ENCODE measurements around the gene ANKRD40. TPM values are rescaled to one million over a fixed set of nuclear protein-coding genes. Genes with fewer than 3 reads are reported as not detected.

The ANKRD40 gene
- total and polyA plus RNA-seq, 2 donors (not counting 1 experiment from before 2014, with no cell fraction given), result 13.7 to 35.3 TPM

- Histone ChIP-seq H3K4me1 (ENCODE audit: control insufficient read depth in 2 of 2, insufficient read depth in 2 of 2, low read length in 2 of 2) (no peaks in the 10 kb centered on the region), H3K27ac (ENCODE audit: low read length in 2 of 2) (no peak overlapping the region), H3K36me3 (replicated peaks in 1 of 2; ENCODE audit: control extremely low read depth in 1 of 2, control insufficient read depth in 1 of 2, extremely low read depth in 1 of 2, insufficient read depth in 2 of 2, low read length in 1 of 2) (no peaks in the 10 kb centered on the region), H2AFZ (ENCODE audit: insufficient read depth, low read depth, low read length, poor library complexity, severe bottlenecking) (no peak overlapping the region), H3K9ac (ENCODE audit: low read length) (no peak overlapping the region), H3K27me3 (replicated peaks in 1 of 4; ENCODE audit: control extremely low read depth in 1 of 4, control insufficient read depth in 3 of 4, insufficient read depth in 4 of 4, low read length in 3 of 4) (no peaks in the 10 kb centered on the region), H3K79me2 (ENCODE audit: control insufficient read depth, insufficient read depth, low read length) (no peaks in the 10 kb centered on the region), H3K9me3 (ENCODE audit: control extremely low read depth in 1 of 3, control insufficient read depth in 2 of 3, insufficient read depth in 1 of 3, low read length in 2 of 3) (no peaks in the 10 kb centered on the region), H3K4me2 (replicated peaks; ENCODE audit: low read depth, low read length, poor library complexity, severe bottlenecking) (no peak overlapping the region), H3K4me3 (ENCODE audit: control extremely low read depth in 1 of 5, extremely low read depth in 1 of 5, insufficient read depth in 1 of 5, low read depth in 2 of 5, low read length in 4 of 5) (no peak overlapping the region), H4K20me1 (ENCODE audit: control insufficient read depth, insufficient read depth, low read length, poor library complexity, severe bottlenecking) (no peaks in the 10 kb centered on the region)
- no peak for DNase-seq
- 100% methylated on average over 2 of the region's 2 CpGs for WGBS (ENCODE audit: insufficient coverage)
- no peak overlapping the region for H3K4me3 Mint-ChIP-seq
- no peak overlapping the region for H3K27ac Mint-ChIP-seq
- H3K9me3 Mint-ChIP-seq (ENCODE audit: insufficient read depth), result peaks cover 2% of the 10 kb centered on the region
- no peaks in the 10 kb centered on the region for H3K4me1 Mint-ChIP-seq
- peaks cover 23% of the 10 kb centered on the region for H3K27me3 Mint-ChIP-seq
- TF ChIP-seq EZH2 (IDR thresholded peaks at IDR 0.05; ENCODE audit: borderline replicate concordance, insufficient read depth, low read depth, low read length, poor library complexity, severe bottlenecking), result no peak
- TF ChIP-seq, protein P1, sequence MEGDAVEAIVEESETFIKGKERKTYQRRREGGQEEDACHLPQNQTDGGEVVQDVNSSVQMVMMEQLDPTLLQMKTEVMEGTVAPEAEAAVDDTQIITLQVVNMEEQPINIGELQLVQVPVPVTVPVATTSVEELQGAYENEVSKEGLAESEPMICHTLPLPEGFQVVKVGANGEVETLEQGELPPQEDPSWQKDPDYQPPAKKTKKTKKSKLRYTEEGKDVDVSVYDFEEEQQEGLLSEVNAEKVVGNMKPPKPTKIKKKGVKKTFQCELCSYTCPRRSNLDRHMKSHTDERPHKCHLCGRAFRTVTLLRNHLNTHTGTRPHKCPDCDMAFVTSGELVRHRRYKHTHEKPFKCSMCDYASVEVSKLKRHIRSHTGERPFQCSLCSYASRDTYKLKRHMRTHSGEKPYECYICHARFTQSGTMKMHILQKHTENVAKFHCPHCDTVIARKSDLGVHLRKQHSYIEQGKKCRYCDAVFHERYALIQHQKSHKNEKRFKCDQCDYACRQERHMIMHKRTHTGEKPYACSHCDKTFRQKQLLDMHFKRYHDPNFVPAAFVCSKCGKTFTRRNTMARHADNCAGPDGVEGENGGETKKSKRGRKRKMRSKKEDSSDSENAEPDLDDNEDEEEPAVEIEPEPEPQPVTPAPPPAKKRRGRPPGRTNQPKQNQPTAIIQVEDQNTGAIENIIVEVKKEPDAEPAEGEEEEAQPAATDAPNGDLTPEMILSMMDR (IDR thresholded peaks at IDR 0.05), result no peak
- intact Hi-C loops (cut with micrococcal nuclease), result no loop called here
- ChIA-PET POLR2A (no interaction called here), CTCF (interaction anchor here (1.1 kb wide), 1 partner anchor 18 kb away, joined by 3 read pairs; no protein-coding TSS in a partner anchor)
- ATAC-seq (ENCODE audit: low read depth), result no peak
These were observed 60.5 kb downstream of the ANKRD40 start for GRCh38 chr17:50647187-50647586.

- Histone ChIP-seq H3K27ac (ENCODE audit: low read length in 2 of 2) (no peak overlapping the region), H3K4me1 (ENCODE audit: control insufficient read depth in 2 of 2, insufficient read depth in 2 of 2, low read length in 2 of 2) (no peaks in the 10 kb centered on the region), H3K27me3 (replicated peaks in 1 of 4; ENCODE audit: control extremely low read depth in 1 of 4, control insufficient read depth in 3 of 4, insufficient read depth in 4 of 4, low read length in 3 of 4) (peaks cover 0 to 2% (median under 1%) of the 10 kb centered on the region in 4 experiments), H3K9me3 (ENCODE audit: control extremely low read depth in 1 of 3, control insufficient read depth in 2 of 3, insufficient read depth in 1 of 3, low read length in 2 of 3) (no peaks in the 10 kb centered on the region), H3K9ac (ENCODE audit: low read length) (no peak overlapping the region), H4K20me1 (ENCODE audit: control insufficient read depth, insufficient read depth, low read length, poor library complexity, severe bottlenecking) (no peaks in the 10 kb centered on the region), H3K4me3 (ENCODE audit: control extremely low read depth in 1 of 5, extremely low read depth in 1 of 5, insufficient read depth in 1 of 5, low read depth in 2 of 5, low read length in 4 of 5) (no peak overlapping the region), H3K4me2 (replicated peaks; ENCODE audit: low read depth, low read length, poor library complexity, severe bottlenecking) (no peak overlapping the region), H3K36me3 (replicated peaks in 1 of 2; ENCODE audit: control extremely low read depth in 1 of 2, control insufficient read depth in 1 of 2, extremely low read depth in 1 of 2, insufficient read depth in 2 of 2, low read length in 1 of 2) (no peaks in the 10 kb centered on the region), H2AFZ (ENCODE audit: insufficient read depth, low read depth, low read length, poor library complexity, severe bottlenecking) (no peak overlapping the region), H3K79me2 (ENCODE audit: control insufficient read depth, insufficient read depth, low read length) (no peaks in the 10 kb centered on the region)
- DNase-seq (no peak), ATAC-seq (ENCODE audit: low read depth) (no peak)
- WGBS (ENCODE audit: insufficient coverage), result 94% methylated on average over 3 of the region's 3 CpGs
- peaks cover 23% of the 10 kb centered on the region for H3K27me3 Mint-ChIP-seq
- H3K4me1 Mint-ChIP-seq, result no peaks in the 10 kb centered on the region
- H3K4me3 Mint-ChIP-seq, result no peak overlapping the region
- H3K27ac Mint-ChIP-seq, result no peak overlapping the region
- CTCF ChIA-PET, result interaction anchor here (0.5 to 1.1 kb wide), 2 partner anchors 17 to 26 kb away, joined by 3 read pairs; no protein-coding TSS in a partner anchor
- POLR2A ChIA-PET, result no interaction called here
- TF ChIP-seq, protein P1 (IDR thresholded peaks at IDR 0.05), result no peak
- TF ChIP-seq EZH2 (IDR thresholded peaks at IDR 0.05; ENCODE audit: borderline replicate concordance, insufficient read depth, low read depth, low read length, poor library complexity, severe bottlenecking), result no peak
- H3K9me3 Mint-ChIP-seq (ENCODE audit: insufficient read depth), result peaks cover 2% of the 10 kb centered on the region
- intact Hi-C loops (cut with micrococcal nuclease), result no loop called here
These were observed 61.7 kb downstream of the ANKRD40 start for GRCh38 chr17:50645748-50646682.

All from B cell (primary cell).